GM23338 (cell line): ENCODE data around the gene ABCA13. TPM values are rescaled to one million over a fixed set of nuclear protein-coding genes. Genes with fewer than 3 reads are reported as not detected.

Experiments
- ATAC-seq: fragments of 200-7000 bp; cut with Tn5 transposase; 3 replicates; pipeline ENCODE4 v1.9.1; 2020
- DNase-seq: peaks from one replicate; pipeline ENCODE4 v3.0.0-alpha.2; 2015; ENCODE audit warnings: low spot score
- H2AFZ ChIP-seq: fragments of 200-600 bp; sonication (generic); 2 replicates; pipeline ENCODE4 v1.8.0; 2016; ENCODE audit warnings: antibody characterized with exemption, mild to moderate bottlenecking, moderate library complexity
- H3F3A ChIP-seq: fragments of 200-600 bp; sonication (generic); replicated peaks from 2 replicates; pipeline ENCODE4 v1.8.0; 2017; ENCODE audit warnings: antibody characterized with exemption, mixed run types, low read depth
- H3K27ac ChIP-seq: fragments of 200-600 bp; sonication (generic); 2 replicates; pipeline ENCODE4 v1.6.1; 2016; ENCODE audit warnings: low read depth
- H3K27me3 ChIP-seq: fragments of 200-600 bp; sonication (generic); 2 replicates; pipeline ENCODE4 v1.8.0; 2016; ENCODE audit warnings: mild to moderate bottlenecking, mixed run types, moderate library complexity; ENCODE audit not compliant: insufficient read depth
- H3K36me3 ChIP-seq: fragments of 200-600 bp; sonication (generic); 2 replicates; pipeline ENCODE4 v1.8.0; 2016; ENCODE audit warnings: mild to moderate bottlenecking; ENCODE audit not compliant: insufficient read depth
- H3K4me1 ChIP-seq: fragments of 200-600 bp; sonication (generic); 2 replicates; pipeline ENCODE4 v1.8.0; 2016; ENCODE audit warnings: mild to moderate bottlenecking, moderate library complexity; ENCODE audit not compliant: insufficient read depth
- H3K4me2 ChIP-seq: fragments of 200-600 bp; sonication (generic); 2 replicates; pipeline ENCODE4 v1.7.1; 2017; ENCODE audit warnings: mixed run types
- H3K4me3 ChIP-seq: fragments of 200-600 bp; sonication (generic); 2 replicates; pipeline ENCODE4 v1.6.1; 2016; ENCODE audit warnings: mixed run types
- H3K79me2 ChIP-seq: fragments of 200-600 bp; sonication (generic); replicated peaks from 2 replicates; pipeline ENCODE4 v1.8.0; 2017; ENCODE audit warnings: mild to moderate bottlenecking; ENCODE audit not compliant: insufficient read depth
- H3K9me2 ChIP-seq: fragments of 200-600 bp; sonication (generic); 2 replicates; pipeline ENCODE4 v1.8.0; 2017; ENCODE audit not compliant: insufficient read depth
- H4K20me1 ChIP-seq: fragments of 200-600 bp; sonication (generic); replicated peaks from 2 replicates; pipeline ENCODE4 v1.8.0; 2017; ENCODE audit warnings: mild to moderate bottlenecking; ENCODE audit not compliant: insufficient read depth
- H3K27ac Mint-ChIP-seq: 2 replicates; pipeline ENCODE4 v1.8.0; 2020; ENCODE audit warnings: inconsistent platforms, mild to moderate bottlenecking, moderate library complexity, mixed read lengths
- H3K27me3 Mint-ChIP-seq: 3 replicates; pipeline ENCODE4 v1.8.0; 2022; ENCODE audit warnings: low read depth, mild to moderate bottlenecking, moderate library complexity, mixed read lengths, inconsistent platforms; ENCODE audit not compliant: insufficient read depth, poor library complexity
- H3K36me3 Mint-ChIP-seq: 3 replicates; pipeline ENCODE4 v1.8.0; 2021; ENCODE audit warnings: low read depth, mild to moderate bottlenecking, inconsistent platforms, moderate library complexity, mixed read lengths
- H3K4me1 Mint-ChIP-seq: 3 replicates; pipeline ENCODE4 v1.8.0; 2020; ENCODE audit warnings: mild to moderate bottlenecking, inconsistent platforms, mixed read lengths
- H3K4me3 Mint-ChIP-seq: 3 replicates; pipeline ENCODE4 v1.8.0; 2021; ENCODE audit warnings: moderate library complexity, mild to moderate bottlenecking, inconsistent platforms, mixed read lengths
- H3K9me3 Mint-ChIP-seq: 3 replicates; pipeline ENCODE4 v1.8.0; 2020; ENCODE audit warnings: moderate library complexity, mild to moderate bottlenecking, inconsistent platforms, mixed read lengths
- CTCF ChIP-seq, 2 experiments: fragments of 200-600 bp in 1 of 2; sonication (generic) in 1 of 2; conservative IDR thresholded peaks; 2 replicates each; pipeline versions ENCODE4 v1.5.1 to v1.6.1; 2016 to 2017; ENCODE audit warnings: antibody characterized with exemption in 2 of 2, low read depth in 2 of 2, mild to moderate bottlenecking in 2 of 2, moderate library complexity in 1 of 2
- EZH2 ChIP-seq: fragments of 200-600 bp; sonication (generic); IDR thresholded peaks from one replicate; pipeline ENCODE4 v1.8.0; 2017; ENCODE audit warnings: antibody characterized with exemption, mild to moderate bottlenecking, low read depth; ENCODE audit not compliant: unreplicated experiment
- EZH2phosphoT487 ChIP-seq: fragments of 200-600 bp; sonication (generic); IDR thresholded peaks from one replicate; pipeline ENCODE4 v1.8.1; 2018; ENCODE audit warnings: antibody characterized with exemption; ENCODE audit not compliant: unreplicated experiment
- JUNB ChIP-seq: IDR thresholded peaks from one replicate; pipeline ENCODE4 v1.6.1; 2016; ENCODE audit warnings: antibody characterized with exemption; ENCODE audit not compliant: unreplicated experiment
- NANOG ChIP-seq: IDR thresholded peaks from 2 replicates; pipeline ENCODE4 v1.6.1; 2016; ENCODE audit warnings: antibody characterized with exemption, borderline replicate concordance
- POLR2AphosphoS5 ChIP-seq: IDR thresholded peaks from 2 replicates; pipeline ENCODE4 v1.6.1; 2016; ENCODE audit warnings: antibody characterized with exemption, low read depth
- REST ChIP-seq: IDR thresholded peaks from one replicate; pipeline ENCODE4 v1.6.1; 2018; ENCODE audit warnings: antibody characterized with exemption; ENCODE audit not compliant: unreplicated experiment
- STAT1 ChIP-seq: IDR thresholded peaks from one replicate; pipeline ENCODE4 v1.6.1; 2016; ENCODE audit warnings: antibody characterized with exemption; ENCODE audit not compliant: unreplicated experiment
- ZNF114 ChIP-seq: fragments of 250-450 bp; sonication (Bioruptor Pico); IDR thresholded peaks from 2 replicates; pipeline ENCODE4 v1.5.0; 2020; ENCODE audit warnings: mild to moderate bottlenecking, moderate library complexity
- ZNF331 ChIP-seq: fragments of 250-450 bp; sonication (Bioruptor Pico); IDR thresholded peaks from 2 replicates; pipeline ENCODE4 v1.5.0; 2020; ENCODE audit warnings: low read depth, mild to moderate bottlenecking, moderate library complexity
- ZNF462 ChIP-seq: fragments of 250-450 bp; sonication (Bioruptor Pico); IDR thresholded peaks from 2 replicates; pipeline ENCODE4 v1.5.0; 2020; ENCODE audit warnings: mild to moderate bottlenecking, moderate library complexity
- polyA plus RNA-seq: library from polyadenylated mRNA; unstranded; fragments of >200 nt; fragmentation: Nextera tagmentation; extraction: Ambion mirVana; gene quantifications from 2 replicates; pipeline ENCODE4 v1.2.1, GENCODE V29; 2016
- total RNA-seq: library from RNA; depleted of rRNA; stranded (reverse); fragments of >200 nt; shearing (Covaris generic); gene quantifications from 2 replicates; pipeline ENCODE4 v1.2.3, GENCODE V29; 2014

ABCA13 gene
- total and polyA plus RNA-seq, 2 experiments from 2014 or later = 0.21 TPM; not detected in 1

- DNase-seq (no peak), ATAC-seq (no peak)
- peaks cover 4% of the 10 kb centered on the region; the same call in 2 of the 3 replicates for H3K36me3 Mint-ChIP-seq
- Histone ChIP-seq H3K27ac (no peak overlapping the region), H3K36me3 (no peaks in the 10 kb centered on the region), H3K4me2 (no peak overlapping the region), H3K9me2 (peaks cover 8% of the 10 kb centered on the region; the same call in 1 of the 2 replicates), H3K4me3 (no peak overlapping the region), H3K79me2 (no peaks in the 10 kb centered on the region), H4K20me1 (no peaks in the 10 kb centered on the region), H3K4me1 (no peaks in the 10 kb centered on the region), H2AFZ (no peak overlapping the region; the same call in 1 of the 2 replicates), H3F3A (no peaks in the 10 kb centered on the region), H3K27me3 (no peaks in the 10 kb centered on the region)
- H3K27ac Mint-ChIP-seq = no peak overlapping the region
- no peaks in the 10 kb centered on the region for H3K27me3 Mint-ChIP-seq
- TF ChIP-seq JUNB = no peak
- TF ChIP-seq ZNF331 (CRISPR knock-in tag) = no peak
- TF ChIP-seq STAT1 = no peak
- no peak for TF ChIP-seq EZH2
- no peak for TF ChIP-seq EZH2phosphoT487
- H3K9me3 Mint-ChIP-seq = peaks cover 8% of the 10 kb centered on the region
- H3K4me3 Mint-ChIP-seq = no peak overlapping the region
- H3K4me1 Mint-ChIP-seq = no peaks in the 10 kb centered on the region
These were observed 194.8 kb downstream of the ABCA13 start for GRCh38 chr7:48366096-48366495.

- no peak for ATAC-seq
- Histone ChIP-seq H3K4me1 (no peaks in the 10 kb centered on the region), H3K9me2 (0 out of 2 replicates have a peak, but pooled peaks cover 3% of the 10 kb centered on the region), H2AFZ (no peak overlapping the region), H3F3A (no peaks in the 10 kb centered on the region), H4K20me1 (no peaks in the 10 kb centered on the region), H3K79me2 (no peaks in the 10 kb centered on the region), H3K4me2 (no peak overlapping the region), H3K4me3 (no peak overlapping the region), H3K27ac (no peak overlapping the region), H3K27me3 (no peaks in the 10 kb centered on the region), H3K36me3 (no peaks in the 10 kb centered on the region)
- Mint-ChIP-seq H3K27ac (no peak overlapping the region), H3K4me3 (no peak overlapping the region), H3K9me3 (peaks cover 10% of the 10 kb centered on the region; the same call in 2 of the 3 replicates), H3K4me1 (no peaks in the 10 kb centered on the region), H3K36me3 (no peaks in the 10 kb centered on the region; the same call in 2 of the 3 replicates), H3K27me3 (no peaks in the 10 kb centered on the region)
- no peak for DNase-seq
- no peak for TF ChIP-seq NANOG
- TF ChIP-seq ZNF114 = no peak
- TF ChIP-seq REST = no peak
- TF ChIP-seq ZNF331 (CRISPR knock-in tag) = no peak
- TF ChIP-seq STAT1 = no peak
- no peak for TF ChIP-seq JUNB
- TF ChIP-seq POLR2AphosphoS5 = no peak
- no peak for TF ChIP-seq CTCF (conservative IDR thresholded peaks at IDR 0.05; ENCODE audit: low read depth in 2 of 2)
- no peak for TF ChIP-seq EZH2
- TF ChIP-seq ZNF462 (CRISPR knock-in tag) = no peak
These were observed 205.0 kb downstream of the ABCA13 start for GRCh38 chr7:48376263-48376662.
